ENCODE measurements around the gene COP1.

COP1 gene

GRCh38 chr1:176141449-176141848, 65.6 kb downstream of the COP1 start:
- no peak for TF ChIP-seq MAX (IDR thresholded peaks at IDR 0.05; ENCODE audit: low read depth, low read length)
- no peak for TF ChIP-seq CTCF (IDR thresholded peaks at IDR 0.05; ENCODE audit: low read depth, low read length)
- no peak for TF ChIP-seq POLR2A (IDR thresholded peaks at IDR 0.05; ENCODE audit: extremely low read depth, insufficient read length)
- no peak for TF ChIP-seq MYC (IDR thresholded peaks at IDR 0.05; ENCODE audit: low read depth, low read length)
- H3K4me3 ChIP-seq (ENCODE audit: low read depth, low read length): no peak overlapping the region
- DNase-seq (ENCODE audit: low read depth): no peak

GRCh38 chr1:176136891-176137290, 70.2 kb downstream of the COP1 start:
- TF ChIP-seq MAX (IDR thresholded peaks at IDR 0.05; ENCODE audit: low read depth, low read length): no peak
- H3K4me3 ChIP-seq (ENCODE audit: low read depth, low read length): no peak overlapping the region
- DNase-seq (ENCODE audit: low read depth): no peak

- DNase-seq (ENCODE audit: low read depth): no peak
- no peak for TF ChIP-seq MYC (IDR thresholded peaks at IDR 0.05; ENCODE audit: low read depth, low read length)
- no peak for TF ChIP-seq POLR2A (IDR thresholded peaks at IDR 0.05; ENCODE audit: extremely low read depth, insufficient read length)
- H3K4me3 ChIP-seq (ENCODE audit: low read depth, low read length): no peak overlapping the region
Measured at GRCh38 chr1:176134666-176135065, 72.4 kb downstream of the COP1 start.

GRCh38 chr1:176122282-176122681, 84.8 kb downstream of the COP1 start:
- TF ChIP-seq CTCF (IDR thresholded peaks at IDR 0.05; ENCODE audit: low read depth, low read length) (no peak), MAX (IDR thresholded peaks at IDR 0.05; ENCODE audit: low read depth, low read length) (no peak), POLR2A (IDR thresholded peaks at IDR 0.05; ENCODE audit: extremely low read depth, insufficient read length) (no peak), MYC (IDR thresholded peaks at IDR 0.05; ENCODE audit: low read depth, low read length) (no peak)
- H3K4me3 ChIP-seq (ENCODE audit: low read depth, low read length): no peak overlapping the region
- DNase-seq (ENCODE audit: low read depth): no peak

GRCh38 chr1:176119549-176119948, 87.5 kb downstream of the COP1 start:
- no peak for TF ChIP-seq MYC (IDR thresholded peaks at IDR 0.05; ENCODE audit: low read depth, low read length)
- no peak for TF ChIP-seq CTCF (IDR thresholded peaks at IDR 0.05; ENCODE audit: low read depth, low read length)
- TF ChIP-seq POLR2A (IDR thresholded peaks at IDR 0.05; ENCODE audit: extremely low read depth, insufficient read length): no peak
- TF ChIP-seq MAX (IDR thresholded peaks at IDR 0.05; ENCODE audit: low read depth, low read length): no peak
- DNase-seq (ENCODE audit: low read depth): peak; percentile 9
- H3K4me3 ChIP-seq (ENCODE audit: low read depth, low read length): no peak overlapping the region

- TF ChIP-seq MYC (IDR thresholded peaks at IDR 0.05; ENCODE audit: low read depth, low read length) (no peak), CTCF (IDR thresholded peaks at IDR 0.05; ENCODE audit: low read depth, low read length) (no peak), POLR2A (IDR thresholded peaks at IDR 0.05; ENCODE audit: extremely low read depth, insufficient read length) (no peak), MAX (IDR thresholded peaks at IDR 0.05; ENCODE audit: low read depth, low read length) (no peak)
- no peak overlapping the region for H3K4me3 ChIP-seq (ENCODE audit: low read depth, low read length)
- DNase-seq (ENCODE audit: low read depth): no peak
Measured at GRCh38 chr1:176118985-176119384, 88.1 kb downstream of the COP1 start.

GRCh38 chr1:176111835-176112234, 95.3 kb downstream of the COP1 start:
- TF ChIP-seq MAX (IDR thresholded peaks at IDR 0.05; ENCODE audit: low read depth, low read length) (no peak), MYC (IDR thresholded peaks at IDR 0.05; ENCODE audit: low read depth, low read length) (no peak)
- H3K4me3 ChIP-seq (ENCODE audit: low read depth, low read length): no peak overlapping the region
- no peak for DNase-seq (ENCODE audit: low read depth)

Data from NB4 (cell line).